ENCODE results near the gene POLD3.

DNA sequence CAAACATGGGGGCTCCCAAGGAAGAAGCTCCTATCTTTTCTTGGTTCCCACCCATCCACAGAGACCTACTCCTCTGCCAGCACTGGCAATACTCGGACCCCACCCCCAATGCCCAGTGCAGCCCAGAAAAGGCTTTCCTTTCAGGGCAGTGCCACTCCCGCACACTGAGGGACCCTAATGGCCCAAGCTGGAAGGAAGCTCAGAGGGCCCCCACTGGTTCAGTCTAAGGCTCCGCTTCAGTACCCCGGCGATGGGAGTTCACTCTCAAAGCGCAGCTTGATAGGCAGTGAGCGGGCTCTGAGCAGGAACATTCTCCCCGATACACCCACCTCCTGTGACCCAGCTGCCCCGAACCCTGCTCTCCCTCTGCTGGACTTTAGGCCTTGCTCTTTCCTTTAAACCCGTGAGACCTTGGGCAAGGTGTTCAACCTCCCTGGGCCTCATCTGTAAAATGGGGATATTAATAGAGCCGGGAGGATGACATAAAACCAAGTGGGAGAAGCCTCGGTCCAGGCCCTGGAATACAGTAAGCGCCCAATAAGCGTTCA, 90.4 kb downstream of the POLD3 start:
- TF ChIP-seq, protein P1, sequence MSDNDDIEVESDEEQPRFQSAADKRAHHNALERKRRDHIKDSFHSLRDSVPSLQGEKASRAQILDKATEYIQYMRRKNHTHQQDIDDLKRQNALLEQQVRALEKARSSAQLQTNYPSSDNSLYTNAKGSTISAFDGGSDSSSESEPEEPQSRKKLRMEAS (IDR thresholded peaks at IDR 0.05; ENCODE audit: low read depth, low read length): no peak
- TF ChIP-seq SP1 (IDR thresholded peaks at IDR 0.05; ENCODE audit: low read depth, low read length) (no peak), BHLHE40 (IDR thresholded peaks at IDR 0.05; ENCODE audit: borderline replicate concordance in 1 of 2, low read depth in 2 of 2, low read length in 1 of 2) (no peak), IKZF1 (conservative IDR thresholded peaks at IDR 0.05) (no peak), CTCF (IDR thresholded peaks at IDR 0.05 in 2 of 3, conservative IDR thresholded peaks at IDR 0.05 in 1 of 3; ENCODE audit: control insufficient read depth in 2 of 3, extremely low read depth in 1 of 3, insufficient read depth in 1 of 3, low read depth in 3 of 3, low read length in 3 of 3) (no peak), EZH2 (IDR thresholded peaks at IDR 0.05; ENCODE audit: borderline replicate concordance, control insufficient read depth, low read depth, low read length) (no peak), EP300 (IDR thresholded peaks at IDR 0.05; ENCODE audit: borderline replicate concordance in 1 of 2, control insufficient read depth in 1 of 2, low read depth in 2 of 2, low read length in 2 of 2) (no peak), CHD4 (IDR thresholded peaks at IDR 0.05) (no peak), MXI1 (IDR thresholded peaks at IDR 0.05; ENCODE audit: low read depth, low read length) (no peak), STAT1 (conservative IDR thresholded peaks at IDR 0.05) (no peak), ZNF274 (IDR thresholded peaks at IDR 0.05; ENCODE audit: insufficient read depth, insufficient read length) (no peak), NFYB (IDR thresholded peaks at IDR 0.05; ENCODE audit: insufficient read depth, low read depth, low read length) (no peak)
- TF ChIP-seq, protein P2, sequence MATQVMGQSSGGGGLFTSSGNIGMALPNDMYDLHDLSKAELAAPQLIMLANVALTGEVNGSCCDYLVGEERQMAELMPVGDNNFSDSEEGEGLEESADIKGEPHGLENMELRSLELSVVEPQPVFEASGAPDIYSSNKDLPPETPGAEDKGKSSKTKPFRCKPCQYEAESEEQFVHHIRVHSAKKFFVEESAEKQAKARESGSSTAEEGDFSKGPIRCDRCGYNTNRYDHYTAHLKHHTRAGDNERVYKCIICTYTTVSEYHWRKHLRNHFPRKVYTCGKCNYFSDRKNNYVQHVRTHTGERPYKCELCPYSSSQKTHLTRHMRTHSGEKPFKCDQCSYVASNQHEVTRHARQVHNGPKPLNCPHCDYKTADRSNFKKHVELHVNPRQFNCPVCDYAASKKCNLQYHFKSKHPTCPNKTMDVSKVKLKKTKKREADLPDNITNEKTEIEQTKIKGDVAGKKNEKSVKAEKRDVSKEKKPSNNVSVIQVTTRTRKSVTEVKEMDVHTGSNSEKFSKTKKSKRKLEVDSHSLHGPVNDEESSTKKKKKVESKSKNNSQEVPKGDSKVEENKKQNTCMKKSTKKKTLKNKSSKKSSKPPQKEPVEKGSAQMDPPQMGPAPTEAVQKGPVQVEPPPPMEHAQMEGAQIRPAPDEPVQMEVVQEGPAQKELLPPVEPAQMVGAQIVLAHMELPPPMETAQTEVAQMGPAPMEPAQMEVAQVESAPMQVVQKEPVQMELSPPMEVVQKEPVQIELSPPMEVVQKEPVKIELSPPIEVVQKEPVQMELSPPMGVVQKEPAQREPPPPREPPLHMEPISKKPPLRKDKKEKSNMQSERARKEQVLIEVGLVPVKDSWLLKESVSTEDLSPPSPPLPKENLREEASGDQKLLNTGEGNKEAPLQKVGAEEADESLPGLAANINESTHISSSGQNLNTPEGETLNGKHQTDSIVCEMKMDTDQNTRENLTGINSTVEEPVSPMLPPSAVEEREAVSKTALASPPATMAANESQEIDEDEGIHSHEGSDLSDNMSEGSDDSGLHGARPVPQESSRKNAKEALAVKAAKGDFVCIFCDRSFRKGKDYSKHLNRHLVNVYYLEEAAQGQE (IDR thresholded peaks at IDR 0.05; ENCODE audit: low read depth, low read length): no peak
